Nephron progenitor cell (in vitro differentiated cells): ENCODE results near the gene SYNM.
A peak's percentile ranks its signal among the peaks of the same experiment; 100 is the strongest.

ENCODE experiments used
- DNase-seq: peaks from one replicate; pipeline ENCODE4 v3.0.0; 2021
- H3K27ac Mint-ChIP-seq: 2 replicates; pipeline ENCODE4 v1.8.0; 2021; ENCODE audit warnings: mild to moderate bottlenecking, moderate library complexity, mixed read lengths
- H3K27me3 Mint-ChIP-seq: 2 replicates; pipeline ENCODE4 v1.8.0; 2021; ENCODE audit warnings: mild to moderate bottlenecking, low read depth, mixed read lengths; ENCODE audit not compliant: poor library complexity
- H3K36me3 Mint-ChIP-seq: 2 replicates; pipeline ENCODE4 v1.8.0; 2021; ENCODE audit warnings: low read depth, mixed read lengths
- H3K4me1 Mint-ChIP-seq: 2 replicates; pipeline ENCODE4 v1.8.0; 2021; ENCODE audit warnings: mixed read lengths
- H3K4me3 Mint-ChIP-seq: 2 replicates; pipeline ENCODE4 v1.8.0; 2021; ENCODE audit warnings: mild to moderate bottlenecking, moderate library complexity, mixed read lengths
- H3K9me3 Mint-ChIP-seq: 2 replicates; pipeline ENCODE4 v1.8.0; 2021; ENCODE audit warnings: mild to moderate bottlenecking, moderate library complexity, mixed read lengths
- TF ChIP-seq, protein P1 (sequence below): fragments of 200-600 bp; sonication (generic); IDR thresholded peaks from 2 replicates; pipeline ENCODE4 v1.5.0; 2021; ENCODE audit warnings: antibody characterized with exemption

The SYNM gene

DNA sequence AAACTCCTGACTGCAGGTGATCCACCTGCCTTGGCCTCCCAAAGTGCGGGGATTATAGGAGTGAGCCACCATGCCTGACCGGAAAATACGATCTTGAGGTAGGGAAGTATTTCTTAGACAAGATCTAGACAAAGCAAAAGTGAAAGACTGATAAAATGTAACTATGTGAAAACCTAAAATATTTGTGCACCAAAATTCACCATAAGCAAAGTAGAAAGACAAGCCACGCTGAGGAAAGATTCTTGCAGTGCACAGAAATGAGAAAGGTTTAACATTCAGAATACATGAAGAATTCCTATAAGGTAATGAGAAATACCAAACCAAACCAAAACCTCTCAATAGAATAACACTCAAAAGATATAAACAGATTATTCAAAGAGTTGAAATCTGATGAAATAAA is 35.7 kb downstream of the SYNM start:
- H3K4me1 Mint-ChIP-seq: peaks cover 34% of the 10 kb centered on the region
- H3K9me3 Mint-ChIP-seq: no peaks in the 10 kb centered on the region
- peaks cover 2% of the 10 kb centered on the region for H3K27me3 Mint-ChIP-seq
- H3K36me3 Mint-ChIP-seq: peaks cover 41% of the 10 kb centered on the region
- no peak for DNase-seq
- no peak overlapping the region for H3K4me3 Mint-ChIP-seq
- TF ChIP-seq, protein P1, sequence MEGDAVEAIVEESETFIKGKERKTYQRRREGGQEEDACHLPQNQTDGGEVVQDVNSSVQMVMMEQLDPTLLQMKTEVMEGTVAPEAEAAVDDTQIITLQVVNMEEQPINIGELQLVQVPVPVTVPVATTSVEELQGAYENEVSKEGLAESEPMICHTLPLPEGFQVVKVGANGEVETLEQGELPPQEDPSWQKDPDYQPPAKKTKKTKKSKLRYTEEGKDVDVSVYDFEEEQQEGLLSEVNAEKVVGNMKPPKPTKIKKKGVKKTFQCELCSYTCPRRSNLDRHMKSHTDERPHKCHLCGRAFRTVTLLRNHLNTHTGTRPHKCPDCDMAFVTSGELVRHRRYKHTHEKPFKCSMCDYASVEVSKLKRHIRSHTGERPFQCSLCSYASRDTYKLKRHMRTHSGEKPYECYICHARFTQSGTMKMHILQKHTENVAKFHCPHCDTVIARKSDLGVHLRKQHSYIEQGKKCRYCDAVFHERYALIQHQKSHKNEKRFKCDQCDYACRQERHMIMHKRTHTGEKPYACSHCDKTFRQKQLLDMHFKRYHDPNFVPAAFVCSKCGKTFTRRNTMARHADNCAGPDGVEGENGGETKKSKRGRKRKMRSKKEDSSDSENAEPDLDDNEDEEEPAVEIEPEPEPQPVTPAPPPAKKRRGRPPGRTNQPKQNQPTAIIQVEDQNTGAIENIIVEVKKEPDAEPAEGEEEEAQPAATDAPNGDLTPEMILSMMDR: no peak
- no peak overlapping the region for H3K27ac Mint-ChIP-seq

DNA sequence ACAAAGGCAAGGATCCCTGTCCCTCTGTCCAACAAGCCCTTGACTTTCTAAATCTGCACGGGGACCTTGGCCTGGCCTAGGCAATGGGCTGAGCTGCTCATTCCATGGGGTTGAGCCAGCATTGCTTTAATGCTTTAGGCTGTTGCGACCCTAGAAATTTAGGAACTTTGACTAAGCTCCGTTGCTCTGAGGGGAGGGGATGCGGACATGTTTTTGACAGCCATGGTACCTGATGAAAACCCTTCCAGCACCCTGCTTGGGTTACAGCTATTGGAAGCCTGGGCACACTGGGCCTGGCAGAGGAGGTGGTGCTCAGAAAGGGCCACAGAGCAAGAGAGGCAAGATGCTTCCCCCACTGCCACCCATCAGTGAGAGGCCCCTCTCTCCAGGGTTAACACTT is 37.1 kb downstream of the SYNM start:
- TF ChIP-seq, protein P1: no peak
- Mint-ChIP-seq H3K9me3 (no peaks in the 10 kb centered on the region), H3K4me1 (peaks cover 34% of the 10 kb centered on the region), H3K27ac (no peak overlapping the region), H3K36me3 (peaks cover 37% of the 10 kb centered on the region), H3K4me3 (no peak overlapping the region), H3K27me3 (no peaks in the 10 kb centered on the region)
- DNase-seq: no peak

DNA sequence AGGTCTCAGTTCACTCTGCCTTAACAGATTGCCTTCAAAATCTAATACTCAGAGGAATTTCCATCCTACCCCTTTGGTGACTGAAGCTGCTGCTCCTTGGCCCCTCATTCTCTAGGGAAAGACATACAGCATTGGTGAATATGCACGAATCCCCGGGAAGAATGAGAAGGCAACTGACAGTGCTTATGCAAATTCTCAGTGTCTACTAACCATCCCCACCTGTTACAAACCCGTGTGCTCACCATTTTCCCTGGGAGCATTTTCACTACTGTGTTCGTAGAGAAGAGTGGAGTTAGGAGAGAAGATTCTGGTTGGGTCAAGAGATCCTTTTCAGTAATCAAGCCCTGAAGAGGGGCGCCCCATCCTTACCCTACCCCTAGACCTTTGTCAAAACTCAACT is 37.7 kb downstream of the SYNM start:
- Mint-ChIP-seq H3K27me3 (peaks cover 3% of the 10 kb centered on the region), H3K27ac (peak overlapping the region; percentile 72), H3K9me3 (no peaks in the 10 kb centered on the region), H3K4me1 (peaks cover 34% of the 10 kb centered on the region), H3K4me3 (no peak overlapping the region), H3K36me3 (peaks cover 35% of the 10 kb centered on the region)
- TF ChIP-seq, protein P1: no peak
- DNase-seq: no peak

DNA sequence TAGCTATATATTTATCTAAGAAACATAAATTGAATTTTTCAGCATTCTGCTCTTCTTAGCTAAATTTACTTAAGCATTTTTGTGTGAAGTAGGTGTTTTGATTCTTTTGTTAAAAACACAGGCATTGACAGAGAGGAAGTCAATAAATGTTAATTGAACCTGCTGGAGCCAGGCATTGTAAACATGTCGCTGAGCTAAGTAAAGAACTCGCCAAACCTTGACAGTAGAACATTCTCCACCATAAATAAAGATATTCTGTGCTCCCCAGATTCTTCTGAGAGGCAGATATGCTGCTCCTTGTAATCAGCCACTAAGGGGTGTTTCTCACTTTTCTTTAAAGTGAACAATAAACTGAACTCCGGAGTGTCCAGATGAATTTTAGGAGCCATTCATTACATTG is 38.4 kb downstream of the SYNM start:
- Mint-ChIP-seq H3K27me3 (peaks cover 3% of the 10 kb centered on the region), H3K36me3 (peaks cover 35% of the 10 kb centered on the region), H3K4me1 (peaks cover 34% of the 10 kb centered on the region), H3K27ac (peak overlapping the region; percentile 72), H3K9me3 (no peaks in the 10 kb centered on the region), H3K4me3 (no peak overlapping the region)
- TF ChIP-seq, protein P1: no peak
- DNase-seq: no peak

DNA sequence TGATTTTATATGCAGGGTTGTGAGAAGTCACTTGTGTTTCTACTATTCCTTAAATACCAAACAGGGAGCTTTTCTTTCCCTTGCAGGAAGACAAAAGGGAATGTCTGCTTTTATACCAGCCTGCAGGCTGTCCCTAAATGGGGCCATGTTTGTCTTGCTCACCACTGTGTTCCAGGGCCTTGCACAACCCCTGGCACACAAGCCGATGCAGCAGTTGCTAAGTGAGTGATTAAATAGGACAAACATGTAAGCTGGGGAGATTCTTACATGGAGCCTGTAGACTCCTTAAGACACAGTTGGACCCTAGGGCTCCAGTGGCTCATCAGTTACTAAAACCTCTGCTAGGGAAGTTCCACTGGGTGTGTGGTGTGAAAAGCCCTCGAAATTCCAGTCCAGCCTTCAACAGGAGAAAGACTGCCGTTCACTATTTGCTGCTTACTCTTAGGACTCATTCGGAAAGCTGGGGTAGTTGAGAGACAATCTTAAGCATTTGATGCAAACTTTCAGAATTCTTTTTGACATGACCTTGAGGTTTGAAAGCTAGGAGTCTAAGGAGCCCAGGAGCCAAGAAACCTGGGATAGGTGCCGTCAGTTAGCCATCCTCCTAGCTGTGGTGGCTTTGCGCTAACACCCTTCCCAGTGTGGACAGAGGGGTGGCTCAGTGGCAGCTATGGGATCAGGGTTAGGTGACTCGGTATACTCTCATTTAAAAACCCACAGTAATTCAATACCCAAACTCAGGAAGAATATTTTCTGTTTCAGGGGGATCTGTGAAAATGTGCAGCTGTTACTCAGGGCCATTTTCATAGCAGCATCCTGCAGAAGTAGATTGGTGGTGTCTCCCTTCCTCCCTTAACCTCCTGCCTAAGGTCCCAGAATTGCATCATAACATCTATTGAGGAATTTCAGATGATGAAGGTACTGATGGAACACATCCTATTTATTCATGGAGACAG is 39.1 kb downstream of the SYNM start:
- no peaks in the 10 kb centered on the region for H3K9me3 Mint-ChIP-seq
- peak overlapping the region; percentile 72 for H3K27ac Mint-ChIP-seq
- peaks cover 3% of the 10 kb centered on the region for H3K27me3 Mint-ChIP-seq
- peaks cover 42% of the 10 kb centered on the region for H3K36me3 Mint-ChIP-seq
- TF ChIP-seq, protein P1: no peak
- H3K4me3 Mint-ChIP-seq: no peak overlapping the region
- H3K4me1 Mint-ChIP-seq: peaks cover 34% of the 10 kb centered on the region
- DNase-seq: no peak

DNA sequence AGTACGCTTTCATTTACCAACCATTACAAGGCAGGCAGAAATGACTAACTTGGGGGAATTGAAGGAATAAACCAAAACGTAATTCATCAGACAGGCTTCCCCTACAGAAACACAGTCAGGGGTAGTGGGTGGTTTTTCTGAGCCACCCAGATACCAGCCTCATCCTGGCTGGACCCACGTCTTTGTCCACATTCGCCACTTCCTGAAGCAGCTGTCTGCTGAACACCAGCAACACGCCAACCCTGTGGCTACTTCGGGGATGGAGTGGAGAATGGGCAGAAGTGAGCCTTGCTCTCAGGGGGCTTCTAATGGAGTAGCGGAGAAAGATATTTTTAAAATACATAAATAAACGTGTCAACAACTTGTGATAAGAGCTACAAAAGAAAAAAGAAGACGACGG is 40.1 kb downstream of the SYNM start:
- TF ChIP-seq, protein P1: no peak
- peaks cover 3% of the 10 kb centered on the region for H3K27me3 Mint-ChIP-seq

More for the DNA sequence above, 40.1 kb downstream of the SYNM start:
- Mint-ChIP-seq H3K4me3 (no peak overlapping the region), H3K9me3 (no peaks in the 10 kb centered on the region), H3K36me3 (peaks cover 33% of the 10 kb centered on the region), H3K27ac (no peak overlapping the region), H3K4me1 (peaks cover 34% of the 10 kb centered on the region)
- no peak for DNase-seq
